ENCODE results near the gene SH3PXD2B.

SH3PXD2B gene

GRCh38 chr5:172452398-172453205 is 1.7 kb downstream of the SH3PXD2B start:
- no peak for DNase-seq

GRCh38 chr5:172451771-172452197 is 2.5 kb downstream of the SH3PXD2B start:
- DNase-seq = no peak

- no peak for DNase-seq
Measured at GRCh38 chr5:172450861-172451695, 3.2 kb downstream of the SH3PXD2B start.

- no peak for DNase-seq
Measured at GRCh38 chr5:172450453-172450852, 3.9 kb downstream of the SH3PXD2B start.

GRCh38 chr5:172448999-172449398 is 5.3 kb downstream of the SH3PXD2B start:
- DNase-seq = no peak

- no peak for DNase-seq
Measured at GRCh38 chr5:172447646-172448365, 6.5 kb downstream of the SH3PXD2B start.

GRCh38 chr5:172446336-172447051 is 7.8 kb downstream of the SH3PXD2B start:
- DNase-seq = no peak

- DNase-seq = no peak
Measured at GRCh38 chr5:172445866-172446265, 8.5 kb downstream of the SH3PXD2B start.

GRCh38 chr5:172444626-172445365 is 9.5 kb downstream of the SH3PXD2B start:
- DNase-seq = no peak

GRCh38 chr5:172444110-172444510 is 10.2 kb downstream of the SH3PXD2B start:
- DNase-seq = no peak

GRCh38 chr5:172443441-172444109 is 10.8 kb downstream of the SH3PXD2B start:
- no peak for DNase-seq

GRCh38 chr5:172442592-172442991 is 11.7 kb downstream of the SH3PXD2B start:
- no peak for DNase-seq

- DNase-seq = no peak
Measured at GRCh38 chr5:172441262-172441751, 13.0 kb downstream of the SH3PXD2B start.

- no peak for DNase-seq
Measured at GRCh38 chr5:172440486-172440885, 13.8 kb downstream of the SH3PXD2B start.

- no peak for DNase-seq
Measured at GRCh38 chr5:172439785-172440477, 14.4 kb downstream of the SH3PXD2B start.

GRCh38 chr5:172438319-172438668 is 16.0 kb downstream of the SH3PXD2B start:
- DNase-seq = no peak

- DNase-seq = peak; percentile 87
Measured at GRCh38 chr5:172437445-172438318, 16.6 kb downstream of the SH3PXD2B start.

GRCh38 chr5:172436879-172437369 is 17.4 kb downstream of the SH3PXD2B start:
- no peak for DNase-seq
